ENCODE measurements around the gene CDKL2. TPM values are rescaled to one million over a fixed set of nuclear protein-coding genes. Genes with fewer than 3 reads are reported as not detected.
A peak's percentile ranks its signal among the peaks of the same experiment; 100 is the strongest.

Gene CDKL2
- total and polyA plus RNA-seq, 2 experiments from 2014 or later, result 1.8 to 3.1 TPM

GRCh38 chr4:75561789-75562188, 68.5 kb downstream of the CDKL2 start:
- peak; percentile 91 for DNase-seq (ENCODE audit: low spot score)
- Mint-ChIP-seq H3K27ac (no peak overlapping the region), H3K9me3 (peaks cover 3% of the 10 kb centered on the region; the same call in 2 of the 3 replicates), H3K27me3 (ENCODE audit: insufficient read depth, low read depth, poor library complexity) (peaks cover 4% of the 10 kb centered on the region), H3K36me3 (ENCODE audit: low read depth) (no peaks in the 10 kb centered on the region; the same call in 2 of the 3 replicates), H3K4me1 (peaks cover 8% of the 10 kb centered on the region), H3K4me3 (no peak overlapping the region; the same call in 2 of the 3 replicates)
- Histone ChIP-seq H3K27me3 (ENCODE audit: insufficient read depth) (no peaks in the 10 kb centered on the region), H3K9me2 (ENCODE audit: insufficient read depth) (0 out of 2 replicates have a peak, but pooled peaks cover under 1% of the 10 kb centered on the region), H3K4me2 (no peak overlapping the region), H3F3A (replicated peaks; ENCODE audit: low read depth) (no peaks in the 10 kb centered on the region), H3K36me3 (ENCODE audit: insufficient read depth) (no peaks in the 10 kb centered on the region), H3K4me1 (ENCODE audit: insufficient read depth) (no peaks in the 10 kb centered on the region), H3K27ac (ENCODE audit: low read depth) (no peak overlapping the region), H3K4me3 (no peak overlapping the region), H2AFZ (no peak overlapping the region), H4K20me1 (replicated peaks; ENCODE audit: insufficient read depth) (no peaks in the 10 kb centered on the region), H3K79me2 (replicated peaks; ENCODE audit: insufficient read depth) (no peaks in the 10 kb centered on the region)
- peak; percentile 98 for ATAC-seq
- no peak for TF ChIP-seq ETS1 (IDR thresholded peaks at IDR 0.05)
- no peak for TF ChIP-seq NANOG (IDR thresholded peaks at IDR 0.05; ENCODE audit: borderline replicate concordance)

GRCh38 chr4:75557696-75558095, 72.6 kb downstream of the CDKL2 start:
- TF ChIP-seq EZH2 (IDR thresholded peaks at IDR 0.05; ENCODE audit: low read depth, unreplicated experiment), result no peak
- no peak for TF ChIP-seq EZH2phosphoT487 (IDR thresholded peaks at IDR 0.05; ENCODE audit: unreplicated experiment)
- TF ChIP-seq CTCF (conservative IDR thresholded peaks at IDR 0.05; ENCODE audit: low read depth in 2 of 2), result no peak
- TF ChIP-seq NANOG (IDR thresholded peaks at IDR 0.05; ENCODE audit: borderline replicate concordance), result no peak
- Histone ChIP-seq H3F3A (replicated peaks; ENCODE audit: low read depth) (no peaks in the 10 kb centered on the region), H2AFZ (peak overlapping the region; percentile 38; the same call in 1 of the 2 replicates), H3K4me2 (no peak overlapping the region), H3K27ac (ENCODE audit: low read depth) (no peak overlapping the region), H3K36me3 (ENCODE audit: insufficient read depth) (no peaks in the 10 kb centered on the region), H3K79me2 (replicated peaks; ENCODE audit: insufficient read depth) (no peaks in the 10 kb centered on the region), H3K4me3 (no peak overlapping the region), H3K4me1 (ENCODE audit: insufficient read depth) (no peaks in the 10 kb centered on the region), H3K27me3 (ENCODE audit: insufficient read depth) (no peaks in the 10 kb centered on the region), H3K9me2 (ENCODE audit: insufficient read depth) (no peaks in the 10 kb centered on the region), H4K20me1 (replicated peaks; ENCODE audit: insufficient read depth) (no peaks in the 10 kb centered on the region)
- Mint-ChIP-seq H3K4me1 (peaks cover 16% of the 10 kb centered on the region), H3K4me3 (no peak overlapping the region), H3K36me3 (ENCODE audit: low read depth) (no peaks in the 10 kb centered on the region; the same call in 2 of the 3 replicates), H3K27ac (no peak overlapping the region), H3K9me3 (no peaks in the 10 kb centered on the region), H3K27me3 (ENCODE audit: insufficient read depth, low read depth, poor library complexity) (peaks cover 4% of the 10 kb centered on the region)
- DNase-seq (ENCODE audit: low spot score), result no peak
- ATAC-seq, result no peak
